KMS-11 (cell line): ENCODE measurements around the gene SYT1.
"Not testable (repeated sequence)": the region's sequence is repeated elsewhere in the genome, so short reads cannot be mapped to it uniquely, and the experiment has no call there.

Experiments used
- H2AFZ ChIP-seq: fragments of 200-600 bp; sonication (generic); 2 replicates; pipeline ENCODE4 v1.6.1; 2016; ENCODE audit warnings: antibody characterized with exemption, mixed run types, low read depth
- H3K27ac ChIP-seq: fragments of 200-600 bp; sonication (generic); 2 replicates; pipeline ENCODE4 v1.6.1; 2016; ENCODE audit warnings: mild to moderate bottlenecking, mixed run types
- H3K27me3 ChIP-seq: fragments of 200-600 bp; sonication (generic); 2 replicates; pipeline ENCODE4 v1.6.1; 2017; ENCODE audit warnings: mild to moderate bottlenecking, low read depth, mixed run types, moderate library complexity; ENCODE audit not compliant: insufficient read depth
- H3K36me3 ChIP-seq: fragments of 200-600 bp; sonication (generic); 2 replicates; pipeline ENCODE4 v1.6.1; 2017; ENCODE audit warnings: mild to moderate bottlenecking, mixed run types; ENCODE audit not compliant: insufficient read depth
- H3K4me1 ChIP-seq: fragments of 200-600 bp; sonication (generic); 2 replicates; pipeline ENCODE4 v1.6.1; 2016; ENCODE audit warnings: mild to moderate bottlenecking, low read depth, mixed run types; ENCODE audit not compliant: poor library complexity, severe bottlenecking
- H3K4me2 ChIP-seq: fragments of 200-600 bp; sonication (generic); 2 replicates; pipeline ENCODE4 v1.7.0; 2016; ENCODE audit warnings: mild to moderate bottlenecking, mixed run types
- H3K4me3 ChIP-seq: fragments of 200-600 bp; sonication (generic); IDR thresholded peaks from 2 replicates; pipeline ENCODE4 v1.6.1; 2017; ENCODE audit warnings: low read depth, low read length, mixed read lengths; ENCODE audit not compliant: insufficient read depth
- H3K79me2 ChIP-seq: fragments of 200-600 bp; sonication (generic); 2 replicates; pipeline ENCODE4 v1.6.1; 2016; ENCODE audit warnings: low read depth, mixed run types; ENCODE audit not compliant: insufficient read depth
- H3K9ac ChIP-seq: fragments of 200-600 bp; sonication (generic); 2 replicates; pipeline ENCODE4 v1.6.1; 2016; ENCODE audit warnings: mild to moderate bottlenecking, mixed run types
- H4K20me1 ChIP-seq: fragments of 200-600 bp; sonication (generic); 2 replicates; pipeline ENCODE4 v1.6.1; 2016; ENCODE audit warnings: mild to moderate bottlenecking, mixed run types; ENCODE audit not compliant: insufficient read depth
- CTCF ChIP-seq: fragments of 200-600 bp; sonication (generic); conservative IDR thresholded peaks from 2 replicates; pipeline ENCODE4 v1.6.1; 2017; ENCODE audit warnings: low read depth, mild to moderate bottlenecking, antibody characterized with exemption, low read length, moderate library complexity, mixed read lengths

The SYT1 gene

GRCh38 chr12:79023784-79024183, 159.2 kb downstream of the SYT1 start:
- peaks cover 19% of the 10 kb centered on the region for H3K4me1 ChIP-seq
- no peak overlapping the region for H3K4me3 ChIP-seq
- H3K27ac ChIP-seq: no peak overlapping the region
- H2AFZ ChIP-seq: no peak overlapping the region
- no peaks in the 10 kb centered on the region for H4K20me1 ChIP-seq
- no peaks in the 10 kb centered on the region for H3K79me2 ChIP-seq
- TF ChIP-seq CTCF: no peak
- H3K36me3 ChIP-seq: no peaks in the 10 kb centered on the region
- no peaks in the 10 kb centered on the region for H3K27me3 ChIP-seq
- no peak overlapping the region for H3K4me2 ChIP-seq
- no peak overlapping the region for H3K9ac ChIP-seq

GRCh38 chr12:79033788-79034187, 169.2 kb downstream of the SYT1 start:
- Histone ChIP-seq H3K4me3 (no peak overlapping the region), H3K4me2 (no peak overlapping the region), H4K20me1 (no peaks in the 10 kb centered on the region), H3K9ac (no peak overlapping the region), H3K36me3 (no peaks in the 10 kb centered on the region), H3K27ac (no peak overlapping the region), H3K27me3 (no peaks in the 10 kb centered on the region), H3K79me2 (no peaks in the 10 kb centered on the region), H2AFZ (no peak overlapping the region), H3K4me1 (no peaks in the 10 kb centered on the region)
- TF ChIP-seq CTCF: no peak

GRCh38 chr12:79044748-79045147, 180.2 kb downstream of the SYT1 start:
- H3K9ac ChIP-seq, H2AFZ ChIP-seq, H3K4me1 ChIP-seq, H3K4me3 ChIP-seq, H3K27ac ChIP-seq, H3K79me2 ChIP-seq, H3K4me2 ChIP-seq, H4K20me1 ChIP-seq, H3K36me3 ChIP-seq, H3K27me3 ChIP-seq: not testable (repeated sequence)

- H3K4me2 ChIP-seq, H2AFZ ChIP-seq, H3K9ac ChIP-seq, H3K4me1 ChIP-seq, H3K27me3 ChIP-seq, H3K4me3 ChIP-seq, H3K79me2 ChIP-seq, H4K20me1 ChIP-seq, H3K27ac ChIP-seq, H3K36me3 ChIP-seq: not testable (repeated sequence)
Observed at GRCh38 chr12:79045149-79045703, 180.7 kb downstream of the SYT1 start.

GRCh38 chr12:79046021-79046420, 181.4 kb downstream of the SYT1 start:
- Histone ChIP-seq H3K4me1 (no peaks in the 10 kb centered on the region), H4K20me1 (no peaks in the 10 kb centered on the region), H3K9ac (no peak overlapping the region), H3K27ac (no peak overlapping the region), H3K27me3 (no peaks in the 10 kb centered on the region), H3K36me3 (no peaks in the 10 kb centered on the region; the same call in 1 of the 2 replicates), H3K4me2 (no peak overlapping the region), H3K79me2 (no peaks in the 10 kb centered on the region), H3K4me3 (no peak overlapping the region), H2AFZ (no peak overlapping the region)
- no peak for TF ChIP-seq CTCF
